Colonic mucosa (tissue), 4 donors: Measurements from ENCODE around the gene SRPK2. TPM values are rescaled to one million over a fixed set of nuclear protein-coding genes. Genes with fewer than 3 reads are reported as not detected.
"Not testable (repeated sequence)": the region's sequence is repeated elsewhere in the genome, so short reads cannot be mapped to it uniquely, and the experiment has no call there.

Experiments
- DNase-seq: peaks from one replicate; pipeline ENCODE4 v3.0.0-alpha.2; 2020
- H3K27ac ChIP-seq: fragments of 200-600 bp; one replicate; pipeline ENCODE4 v1.8.0; 2021
- H3K27me3 ChIP-seq: fragments of 200-600 bp; one replicate; pipeline ENCODE4 v1.8.0; 2021
- H3K36me3 ChIP-seq: fragments of 200-600 bp; one replicate; pipeline ENCODE4 v1.8.0; 2021
- H3K4me1 ChIP-seq: fragments of 200-600 bp; one replicate; pipeline ENCODE4 v1.8.0; 2021; ENCODE audit warnings: mild to moderate bottlenecking
- H3K4me3 ChIP-seq: fragments of 200-600 bp; one replicate; pipeline ENCODE4 v1.8.0; 2021
- H3K9ac ChIP-seq, 2 donors: one replicate each; pipeline ENCODE4 v1.7.0; 2013; ENCODE audit warnings: control low read depth in 2 of 2, low read depth in 2 of 2, low read length in 2 of 2
- H3K9me3 ChIP-seq: fragments of 200-600 bp; one replicate; pipeline ENCODE4 v1.8.0; 2021
- intact Hi-C: fragments of 100-400 bp; cut with DNase I; formaldehyde crosslinking; loops from one replicate; pipeline ENCODE4 v1.14.1; 2022
- total RNA-seq, 2 donors: library from RNA; stranded (reverse); fragmentation: NEBNext Ultra II Directional in 1 of 2; extraction: Animal tissue kit (Norgen Biotek cat#: 25700) in 1 of 2; gene quantifications; one replicate each; pipeline ENCODE4 v1.2.1, GENCODE V29; 2021
- TF ChIP-seq, protein P1 (sequence below): fragments of 200-600 bp; IDR thresholded peaks from one replicate; pipeline ENCODE4 v1.8.0; 2022; ENCODE audit warnings: antibody characterized with exemption, mild to moderate bottlenecking
- donor health status: healthy.
- donor health status: DM: no; HTN: no; CAD: no.
- donor health status: DM: no; HTN: no; CAD: no.

SRPK2 gene
- total RNA-seq, 2 donors from 2014 or later = 25.0 to 30.1 TPM

DNA sequence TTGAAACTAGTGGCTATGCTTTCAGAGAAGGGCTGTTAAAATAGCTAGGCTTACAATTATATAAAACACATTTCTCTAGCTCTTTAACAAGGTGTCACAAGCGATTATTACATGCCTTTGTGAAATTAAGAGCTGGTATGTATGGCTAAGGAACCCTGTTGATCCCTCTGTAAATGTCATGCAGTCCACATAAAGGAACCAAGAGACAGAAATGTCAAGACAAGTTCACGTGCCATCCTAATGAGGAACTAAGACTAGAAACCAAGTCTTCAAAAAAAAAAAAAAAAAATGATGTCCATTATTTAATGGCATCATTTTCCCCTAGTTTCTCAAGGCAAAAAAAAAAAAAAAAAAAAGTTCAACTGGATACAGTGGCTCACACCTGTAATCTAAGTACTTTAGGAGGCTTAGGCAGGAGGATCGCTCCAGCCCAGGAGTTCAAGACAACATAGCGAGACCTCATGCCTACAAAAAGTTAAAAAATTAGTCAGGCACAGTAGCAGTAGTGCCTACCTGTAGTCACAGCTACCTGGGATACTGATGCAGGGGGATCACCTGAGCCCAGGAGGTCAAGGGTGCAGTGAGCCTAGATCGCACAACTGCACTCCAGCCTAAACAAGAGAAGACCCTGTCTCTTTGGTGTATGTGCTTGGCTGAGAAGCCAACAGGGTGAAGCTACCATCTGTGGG lies 63.4 kb downstream of the SRPK2 start:
- no peaks in the 10 kb centered on the region for H3K4me1 ChIP-seq
- intact Hi-C loops = no loop called here
- TF ChIP-seq, protein P1, sequence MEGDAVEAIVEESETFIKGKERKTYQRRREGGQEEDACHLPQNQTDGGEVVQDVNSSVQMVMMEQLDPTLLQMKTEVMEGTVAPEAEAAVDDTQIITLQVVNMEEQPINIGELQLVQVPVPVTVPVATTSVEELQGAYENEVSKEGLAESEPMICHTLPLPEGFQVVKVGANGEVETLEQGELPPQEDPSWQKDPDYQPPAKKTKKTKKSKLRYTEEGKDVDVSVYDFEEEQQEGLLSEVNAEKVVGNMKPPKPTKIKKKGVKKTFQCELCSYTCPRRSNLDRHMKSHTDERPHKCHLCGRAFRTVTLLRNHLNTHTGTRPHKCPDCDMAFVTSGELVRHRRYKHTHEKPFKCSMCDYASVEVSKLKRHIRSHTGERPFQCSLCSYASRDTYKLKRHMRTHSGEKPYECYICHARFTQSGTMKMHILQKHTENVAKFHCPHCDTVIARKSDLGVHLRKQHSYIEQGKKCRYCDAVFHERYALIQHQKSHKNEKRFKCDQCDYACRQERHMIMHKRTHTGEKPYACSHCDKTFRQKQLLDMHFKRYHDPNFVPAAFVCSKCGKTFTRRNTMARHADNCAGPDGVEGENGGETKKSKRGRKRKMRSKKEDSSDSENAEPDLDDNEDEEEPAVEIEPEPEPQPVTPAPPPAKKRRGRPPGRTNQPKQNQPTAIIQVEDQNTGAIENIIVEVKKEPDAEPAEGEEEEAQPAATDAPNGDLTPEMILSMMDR = no peak

DNA sequence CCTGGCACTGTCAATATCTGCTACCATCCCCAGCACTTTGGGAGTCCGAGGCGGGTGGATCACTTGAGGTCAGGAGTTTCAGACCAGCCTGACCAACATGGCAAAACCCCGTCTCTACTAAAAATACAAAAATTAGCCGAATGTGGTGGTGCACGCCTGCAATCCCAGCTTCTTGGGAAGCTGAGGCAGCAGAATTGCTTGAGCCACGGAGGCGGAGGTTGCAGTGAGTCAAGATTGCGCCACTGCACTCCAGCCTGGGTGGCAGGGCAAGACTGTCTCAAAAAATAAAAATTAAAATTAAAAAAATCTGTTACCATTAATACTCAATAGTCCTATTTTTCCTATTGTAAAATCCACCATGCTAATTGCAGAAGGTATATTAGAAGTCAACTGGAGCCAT lies 64.1 kb downstream of the SRPK2 start:
- H3K4me3 ChIP-seq, DNase-seq, H3K36me3 ChIP-seq, H3K27me3 ChIP-seq, H3K9ac ChIP-seq, H3K27ac ChIP-seq, H3K4me1 ChIP-seq, H3K9me3 ChIP-seq, intact Hi-C loops: not testable (repeated sequence)

More for the DNA sequence above, 63.4 kb downstream of the SRPK2 start:
- Histone ChIP-seq H3K4me3 (no peak overlapping the region), H3K9me3 (no peaks in the 10 kb centered on the region), H3K36me3 (no peaks in the 10 kb centered on the region), H3K27ac (no peak overlapping the region), H3K9ac (no peak overlapping the region), H3K27me3 (no peaks in the 10 kb centered on the region)
- no peak for DNase-seq

- Histone ChIP-seq H3K27me3 (no peaks in the 10 kb centered on the region), H3K9ac (no peak overlapping the region), H3K36me3 (no peaks in the 10 kb centered on the region), H3K9me3 (no peaks in the 10 kb centered on the region), H3K27ac (no peak overlapping the region), H3K4me3 (no peak overlapping the region), H3K4me1 (no peaks in the 10 kb centered on the region)
- intact Hi-C loops = no loop called here
- TF ChIP-seq, protein P1 = no peak
- DNase-seq = no peak
These were observed 65.4 kb downstream of the SRPK2 start for GRCh38 chr7:105323366-105323765.

GRCh38 chr7:105322655-105323277 lies 66.0 kb downstream of the SRPK2 start:
- H3K27me3 ChIP-seq = no peaks in the 10 kb centered on the region
- no peak overlapping the region for H3K4me3 ChIP-seq
- no peaks in the 10 kb centered on the region for H3K36me3 ChIP-seq
- H3K27ac ChIP-seq = no peak overlapping the region
- no peaks in the 10 kb centered on the region for H3K9me3 ChIP-seq
- intact Hi-C loops = no loop called here
- TF ChIP-seq, protein P1 = no peak
- H3K4me1 ChIP-seq = no peaks in the 10 kb centered on the region
- DNase-seq = no peak
- no peak overlapping the region for H3K9ac ChIP-seq

GRCh38 chr7:105321754-105322455 lies 66.8 kb downstream of the SRPK2 start:
- Histone ChIP-seq H3K36me3 (no peaks in the 10 kb centered on the region), H3K27me3 (no peaks in the 10 kb centered on the region), H3K4me1 (no peaks in the 10 kb centered on the region), H3K4me3 (no peak overlapping the region), H3K9me3 (no peaks in the 10 kb centered on the region), H3K9ac (no peak overlapping the region), H3K27ac (no peak overlapping the region)
- no peak for DNase-seq
- intact Hi-C loops = no loop called here
- TF ChIP-seq, protein P1 = no peak
